Astrocyte (in vitro differentiated cells and primary cell): ENCODE measurements around the gene SFT2D1.

Experiments
- CTCF ChIP-seq: IDR thresholded peaks from 2 replicates; pipeline ENCODE4 v1.5.1; 2011; ENCODE audit warnings: low read depth, mild to moderate bottlenecking, inconsistent platforms, low read length, moderate library complexity; ENCODE audit not compliant: insufficient read depth
- EZH2 ChIP-seq: IDR thresholded peaks from 2 replicates; pipeline ENCODE4 v1.6.1; 2012; ENCODE audit warnings: mild to moderate bottlenecking, low read length, inconsistent platforms; ENCODE audit not compliant: insufficient read depth

DNA sequence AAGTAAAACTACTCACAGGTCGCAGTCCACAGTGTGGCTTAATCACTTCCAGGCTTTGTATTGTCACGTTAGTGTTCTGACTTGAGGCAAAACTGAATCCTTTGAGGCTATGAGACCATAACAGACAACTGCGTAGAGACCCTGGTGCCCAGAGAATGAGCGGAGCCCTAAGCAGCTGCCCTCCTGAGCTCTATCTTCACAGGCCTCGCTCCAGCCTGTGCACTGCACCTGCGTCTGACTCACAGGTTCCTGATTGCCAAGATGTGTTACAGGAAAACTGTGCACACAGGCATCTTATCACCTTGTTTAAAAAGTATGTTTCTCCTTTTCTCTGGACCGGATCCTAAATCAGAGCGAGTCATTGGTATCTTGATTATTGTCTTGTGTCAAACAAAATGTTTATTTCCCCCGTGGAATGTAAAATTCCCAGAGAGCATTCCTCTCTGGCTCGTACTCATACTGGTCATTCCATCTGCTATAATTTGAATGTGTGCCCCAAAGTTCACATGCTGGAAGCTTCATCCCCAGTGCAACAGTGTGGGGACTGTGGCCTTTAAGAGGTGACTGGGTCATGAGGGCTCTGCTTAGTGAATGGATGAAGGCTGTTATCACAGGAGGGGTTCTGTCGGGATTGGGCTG lies 59.8 kb downstream of the SFT2D1 start:
- TF ChIP-seq EZH2 (no peak), CTCF (no peak)
